Endothelial cell of umbilical vein (primary cell): ENCODE measurements around the gene PLXNB1. TPM values are rescaled to one million over a fixed set of nuclear protein-coding genes. Genes with fewer than 3 reads are reported as not detected.

ENCODE experiments used
- BruUV-seq: library from RNA; stranded (reverse); fragments of 400-500 nt; replicated peaks from 2 replicates; lab custom pipeline; 2021; lab: Mats Ljungman, UMichigan
- CTCF ChIA-PET: fragments of 300-600, 350-600 bp; sonication (Branson Sonifier 250); formaldehyde crosslinking; loops from one replicate; lab custom pipeline; 2021; ENCODE audit warnings: antibody characterized with exemption, inconsistent platforms; lab: Charles Lee
- POLR2A ChIA-PET: fragments of 300-600, 350-600 bp; sonication (Branson Sonifier 250); formaldehyde crosslinking; loops from one replicate; lab custom pipeline; 2021; ENCODE audit warnings: antibody characterized with exemption, inconsistent platforms; lab: Charles Lee
- DNase-seq: peaks from one replicate; pipeline ENCODE4 v3.0.0-alpha.2; 2011; ENCODE audit warnings: low read depth, low spot score
- FAIRE-seq: peaks from 2 replicates; lab custom pipeline; 2011; peaks lifted over from hg19 to GRCh38; lab: Jason Lieb, UNC
- H2AFZ ChIP-seq: 2 replicates; pipeline ENCODE4 v1.6.0; 2012; ENCODE audit warnings: low read depth, low read length, control low read depth, inconsistent platforms
- H3K27ac ChIP-seq: 2 replicates; pipeline ENCODE4 v1.5.1; 2011; ENCODE audit warnings: low read depth, mild to moderate bottlenecking, control low read depth, low read length, moderate library complexity; ENCODE audit not compliant: insufficient read depth
- H3K27me3 ChIP-seq, 2 experiments: 2 replicates each; pipeline versions ENCODE4 v1.6.0 to v1.6.1; 2011; ENCODE audit warnings: low read length in 2 of 2, mixed read lengths in 1 of 2; ENCODE audit not compliant: control insufficient read depth in 2 of 2, insufficient read depth in 2 of 2
- H3K36me3 ChIP-seq, 2 experiments: 2 replicates in 1 of 2; 3 replicates in 1 of 2; pipeline ENCODE4 v1.5.1; 2011; ENCODE audit warnings: low read length in 2 of 2, mild to moderate bottlenecking in 1 of 2, moderate library complexity in 1 of 2; ENCODE audit not compliant: control insufficient read depth in 2 of 2, insufficient read depth in 2 of 2; ENCODE audit errors: extremely low read depth in 1 of 2
- H3K4me1 ChIP-seq: 3 replicates; pipeline ENCODE4 v1.5.1; 2011; ENCODE audit warnings: mild to moderate bottlenecking, low read length; ENCODE audit not compliant: control insufficient read depth, insufficient read depth; ENCODE audit errors: extremely low read depth
- H3K4me2 ChIP-seq: 2 replicates; pipeline ENCODE4 v1.6.1; 2011; ENCODE audit warnings: low read length, control low read depth, mixed read lengths; ENCODE audit not compliant: insufficient read depth
- H3K4me3 ChIP-seq, 3 experiments: fragments of 200-600 bp in 1 of 3; sonication (generic), shearing (Covaris generic) in 1 of 3; replicated peaks in 1 of 3; 2 replicates each; pipeline ENCODE4 v1.5.1; 2011 to 2016; ENCODE audit warnings: control low read depth in 3 of 3, low read length in 3 of 3, mild to moderate bottlenecking in 2 of 3, inconsistent platforms in 1 of 3, low read depth in 1 of 3, moderate library complexity in 1 of 3; ENCODE audit not compliant: insufficient read depth in 1 of 3
- H3K79me2 ChIP-seq: 2 replicates; pipeline ENCODE4 v1.6.0; 2012; ENCODE audit warnings: low read length, inconsistent platforms; ENCODE audit not compliant: control insufficient read depth, insufficient read depth
- H3K9ac ChIP-seq: replicated peaks from 2 replicates; pipeline ENCODE3; 2011; ENCODE audit warnings: low read length, control low read depth; ENCODE audit not compliant: insufficient read depth; ENCODE audit errors: extremely low read depth
- H3K9me1 ChIP-seq: replicated peaks from 3 replicates; pipeline ENCODE4 v1.6.0; 2011; ENCODE audit warnings: mild to moderate bottlenecking, low read length; ENCODE audit not compliant: control insufficient read depth, insufficient read depth; ENCODE audit errors: extremely low read depth
- H3K9me3 ChIP-seq: replicated peaks from 2 replicates; pipeline ENCODE4 v1.5.1; 2012; ENCODE audit warnings: low read length, inconsistent platforms; ENCODE audit not compliant: control insufficient read depth, insufficient read depth
- H4K20me1 ChIP-seq: replicated peaks from 2 replicates; pipeline ENCODE3; 2011; ENCODE audit warnings: mild to moderate bottlenecking, low read length; ENCODE audit not compliant: control insufficient read depth, insufficient read depth; ENCODE audit errors: extremely low read depth
- EZH2 ChIP-seq: IDR thresholded peaks from 2 replicates; pipeline ENCODE4 v1.6.1; 2012; ENCODE audit warnings: borderline replicate concordance, low read depth, mild to moderate bottlenecking, moderate library complexity, low read length, inconsistent platforms; ENCODE audit not compliant: severe bottlenecking
- FOS ChIP-seq: IDR thresholded peaks from 2 replicates; pipeline ENCODE4 v1.6.1; 2011; ENCODE audit warnings: mild to moderate bottlenecking, low read length, moderate library complexity, borderline replicate concordance; ENCODE audit not compliant: insufficient read depth
- GATA2 ChIP-seq: IDR thresholded peaks from 2 replicates; pipeline ENCODE4 v1.7.0; 2011; ENCODE audit warnings: low read depth, mild to moderate bottlenecking, moderate library complexity, mixed read lengths, low read length; ENCODE audit not compliant: insufficient read length, insufficient read depth
- JUN ChIP-seq: IDR thresholded peaks from 2 replicates; pipeline ENCODE4 v1.6.1; 2011; ENCODE audit warnings: borderline replicate concordance, low read depth; ENCODE audit not compliant: insufficient read length, insufficient read depth
- MYC ChIP-seq: IDR thresholded peaks from one replicate; pipeline ENCODE4 v1.6.1; 2011; ENCODE audit warnings: mild to moderate bottlenecking, low read depth, low read length
- POLR2A ChIP-seq: IDR thresholded peaks from 2 replicates; pipeline ENCODE4 v1.6.1; 2012; ENCODE audit warnings: low read depth, mild to moderate bottlenecking, control low read depth, low read length
- POLR2AphosphoS5 ChIP-seq: IDR thresholded peaks from 2 replicates; pipeline ENCODE4 v1.6.1; 2012; ENCODE audit warnings: low read depth, mild to moderate bottlenecking, control low read depth, low read length, moderate library complexity; ENCODE audit not compliant: insufficient read depth
- dilution Hi-C: fragments of 300-500 bp; cut with MboI; formaldehyde crosslinking; loops from one replicate; pipeline ENCODE4 v1.15.0; 2019; ENCODE audit warnings: low sequenced_read_pairs; ENCODE audit not compliant: extremely low pct_ligation_motif_present
- intact Hi-C: fragments of 100-400 bp; cut with micrococcal nuclease; formaldehyde crosslinking; loops from one replicate; pipeline ENCODE4 v1.10.0; 2022
- polyA plus RNA-seq, 4 experiments: library from polyadenylated mRNA; depleted of rRNA in 3 of 4; stranded (reverse) in 3 of 4; unstranded in 1 of 4; fragments of >200 nt; gene quantifications; 2 replicates each; pipeline versions ENCODE4 v1.2.1 to v1.2.3, GENCODE V29; 2011 to 2012; ENCODE audit warnings: missing spikeins in 1 of 4
- total RNA-seq: library from RNA; stranded (reverse); gene quantifications from 2 replicates; pipeline ENCODE4 v1.2.3, GENCODE V29; 2021
- TF ChIP-seq, protein P1 (sequence below), 2 donors: IDR thresholded peaks; 1 replicate in 1 of 2; 2 replicates in 1 of 2; pipeline ENCODE4 v1.5.1; 2011; ENCODE audit warnings: low read length in 2 of 2, mild to moderate bottlenecking in 2 of 2, moderate library complexity in 2 of 2, control low read depth in 1 of 2, inconsistent platforms in 1 of 2, low read depth in 1 of 2; ENCODE audit not compliant: insufficient read depth in 1 of 2; ENCODE audit errors: extremely low read depth in 1 of 2
- TF ChIP-seq, protein P2 (sequence below): IDR thresholded peaks from 2 replicates; pipeline ENCODE4 v1.6.1; 2011; ENCODE audit not compliant: insufficient read depth, insufficient read length

PLXNB1 gene
- total and polyA plus RNA-seq, 2 donors (not counting 3 experiments of a cell fraction or from before 2014, with no cell fraction given) = 43.1 to 45.2 TPM

DNA sequence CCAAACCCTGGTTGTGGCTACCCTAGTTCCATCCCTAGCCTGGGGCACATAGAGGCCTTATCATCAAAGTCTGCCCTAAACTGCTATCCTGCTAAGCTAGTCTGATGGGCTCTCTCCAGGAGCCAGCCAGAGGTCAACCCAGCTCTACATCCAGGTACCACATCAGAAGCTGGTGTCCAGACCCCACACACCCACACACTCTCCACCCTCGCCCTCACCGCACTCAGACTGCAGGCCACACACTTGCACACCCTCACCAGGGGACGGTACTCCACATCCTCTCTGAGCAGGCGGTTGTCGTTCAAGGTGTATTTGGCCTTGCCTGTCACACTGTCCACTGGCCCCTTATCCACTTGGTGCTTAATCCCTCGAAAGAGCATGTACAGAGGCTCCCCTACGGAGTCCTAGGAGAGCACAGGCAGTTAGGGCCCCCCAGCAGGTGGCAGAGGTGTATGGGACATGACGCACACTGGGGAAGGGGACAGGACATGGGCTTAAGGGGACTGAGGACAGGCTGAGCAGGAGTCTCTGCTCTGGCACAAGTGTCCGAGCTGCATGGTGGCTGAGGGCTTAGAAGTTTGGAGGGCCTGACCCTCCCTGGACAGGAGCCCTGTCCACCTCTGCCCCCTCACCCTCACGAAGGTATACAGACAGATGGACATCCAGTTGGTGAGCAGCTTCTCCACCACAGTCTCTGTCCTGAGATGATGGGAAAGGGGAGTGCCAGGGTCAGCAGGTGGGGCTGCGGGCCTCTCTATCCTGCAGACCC lies 18.1 kb downstream of the PLXNB1 start:
- no peak for FAIRE-seq
- H3K9ac ChIP-seq = no peak overlapping the region
- H3K27me3 ChIP-seq = no peaks in the 10 kb centered on the region
- no peak overlapping the region for H3K4me2 ChIP-seq
- BruUV-seq = no TSS peak
- H3K4me3 ChIP-seq = no peak overlapping the region
- CTCF ChIA-PET = interaction anchor here (2.0 to 4.3 kb wide), 2 partner anchors 11 to 24 kb away, joined by 12 to 13 read pairs; no protein-coding TSS in a partner anchor
- no peak for DNase-seq
- no peaks in the 10 kb centered on the region for H3K4me1 ChIP-seq
- intact Hi-C loops (no loop called here), dilution Hi-C loops (no loop called here)
- no peak overlapping the region for H2AFZ ChIP-seq
- H3K9me1 ChIP-seq = no peaks in the 10 kb centered on the region
- POLR2A ChIA-PET = no interaction called here
- H3K9me3 ChIP-seq = no peaks in the 10 kb centered on the region
- TF ChIP-seq POLR2AphosphoS5 (no peak), FOS (no peak), JUN (no peak)
- peaks cover 0 to 36% of the 10 kb centered on the region in 2 experiments for H3K36me3 ChIP-seq
- H3K27ac ChIP-seq = no peak overlapping the region
- no peaks in the 10 kb centered on the region for H4K20me1 ChIP-seq
- H3K79me2 ChIP-seq = no peaks in the 10 kb centered on the region

DNA sequence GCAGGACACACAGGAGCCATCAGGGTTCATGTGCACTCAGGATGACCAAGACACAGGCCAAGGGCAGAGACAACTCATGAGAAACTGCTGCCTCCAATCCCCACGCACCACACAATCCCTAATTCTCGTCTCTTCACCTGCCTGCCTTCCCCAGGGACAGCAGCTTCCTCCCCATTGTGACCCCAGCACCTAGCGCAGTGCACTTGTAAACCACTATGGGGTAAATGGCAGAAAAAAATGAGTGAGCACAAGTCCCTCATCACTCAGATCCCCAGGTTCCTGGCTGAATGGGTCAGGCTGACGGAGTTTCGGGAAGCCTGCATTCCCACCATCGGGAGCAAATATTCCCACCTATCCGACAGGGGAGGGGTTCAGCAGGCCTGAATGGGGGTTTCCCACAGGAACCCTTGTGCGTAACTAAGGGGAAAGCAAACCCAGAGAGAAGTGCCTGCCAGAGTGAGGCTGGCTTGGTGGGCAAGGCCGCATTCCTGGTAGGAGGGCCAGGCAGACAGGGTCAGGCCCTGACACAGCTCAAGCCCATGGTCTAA lies 18.8 kb downstream of the PLXNB1 start:
- no peaks in the 10 kb centered on the region for H3K79me2 ChIP-seq
- no peaks in the 10 kb centered on the region for H3K27me3 ChIP-seq
- DNase-seq (no peak), FAIRE-seq (no peak)
- no peak overlapping the region for H3K9ac ChIP-seq
- no peak overlapping the region for H3K4me3 ChIP-seq
- peaks cover 0 to 40% of the 10 kb centered on the region in 2 experiments for H3K36me3 ChIP-seq
- ChIA-PET CTCF (interaction anchor here (2.0 to 4.3 kb wide), 2 partner anchors 10 to 25 kb away, joined by 12 to 13 read pairs; no protein-coding TSS in a partner anchor), POLR2A (no interaction called here)
- H3K27ac ChIP-seq = no peak overlapping the region
- no peaks in the 10 kb centered on the region for H3K9me3 ChIP-seq
- no peak overlapping the region for H2AFZ ChIP-seq
- no peak overlapping the region for H3K4me2 ChIP-seq
- intact Hi-C loops (no loop called here), dilution Hi-C loops (no loop called here)
- TF ChIP-seq, protein P1, sequence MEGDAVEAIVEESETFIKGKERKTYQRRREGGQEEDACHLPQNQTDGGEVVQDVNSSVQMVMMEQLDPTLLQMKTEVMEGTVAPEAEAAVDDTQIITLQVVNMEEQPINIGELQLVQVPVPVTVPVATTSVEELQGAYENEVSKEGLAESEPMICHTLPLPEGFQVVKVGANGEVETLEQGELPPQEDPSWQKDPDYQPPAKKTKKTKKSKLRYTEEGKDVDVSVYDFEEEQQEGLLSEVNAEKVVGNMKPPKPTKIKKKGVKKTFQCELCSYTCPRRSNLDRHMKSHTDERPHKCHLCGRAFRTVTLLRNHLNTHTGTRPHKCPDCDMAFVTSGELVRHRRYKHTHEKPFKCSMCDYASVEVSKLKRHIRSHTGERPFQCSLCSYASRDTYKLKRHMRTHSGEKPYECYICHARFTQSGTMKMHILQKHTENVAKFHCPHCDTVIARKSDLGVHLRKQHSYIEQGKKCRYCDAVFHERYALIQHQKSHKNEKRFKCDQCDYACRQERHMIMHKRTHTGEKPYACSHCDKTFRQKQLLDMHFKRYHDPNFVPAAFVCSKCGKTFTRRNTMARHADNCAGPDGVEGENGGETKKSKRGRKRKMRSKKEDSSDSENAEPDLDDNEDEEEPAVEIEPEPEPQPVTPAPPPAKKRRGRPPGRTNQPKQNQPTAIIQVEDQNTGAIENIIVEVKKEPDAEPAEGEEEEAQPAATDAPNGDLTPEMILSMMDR (IDR thresholded peaks at IDR 0.05; ENCODE audit: extremely low read depth in 1 of 2, insufficient read depth in 1 of 2, low read depth in 1 of 2, low read length in 2 of 2) = no peak
- TF ChIP-seq POLR2A = no peak
- no peak for TF ChIP-seq GATA2
- TF ChIP-seq EZH2 = no peak
- TF ChIP-seq FOS = no peak
- no peak for TF ChIP-seq MYC
- TF ChIP-seq, protein P2, sequence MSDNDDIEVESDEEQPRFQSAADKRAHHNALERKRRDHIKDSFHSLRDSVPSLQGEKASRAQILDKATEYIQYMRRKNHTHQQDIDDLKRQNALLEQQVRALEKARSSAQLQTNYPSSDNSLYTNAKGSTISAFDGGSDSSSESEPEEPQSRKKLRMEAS = no peak
- no peak for TF ChIP-seq POLR2AphosphoS5
- no peak for TF ChIP-seq JUN
- BruUV-seq = no TSS peak
- H3K4me1 ChIP-seq = no peaks in the 10 kb centered on the region
- H3K9me1 ChIP-seq = no peaks in the 10 kb centered on the region
- H4K20me1 ChIP-seq = no peaks in the 10 kb centered on the region
